Activated CD4-positive, alpha-beta T cell treated with anti-CD3 and anti-CD28 coated beads, Interleukin-2, amount 10 ng/mL, durations not matched to agents 7 days and 5 days (primary cell): Measurements from ENCODE around the gene SYTL2. TPM values are rescaled to one million over a fixed set of nuclear protein-coding genes. Genes with fewer than 3 reads are reported as not detected.

Experiments used
- CTCF ChIA-PET: fragments of 350-600 bp; sonication (Branson Sonifier 250); formaldehyde crosslinking; loops from one replicate; lab custom pipeline; 2021; ENCODE audit warnings: antibody characterized with exemption; lab: Charles Lee
- POLR2A ChIA-PET: fragments of 350-600 bp; sonication (Branson Sonifier 250); formaldehyde crosslinking; loops from one replicate; lab custom pipeline; 2021; ENCODE audit warnings: antibody characterized with exemption; lab: Charles Lee
- DNase-seq: peaks from one replicate; pipeline ENCODE4 v3.0.0-alpha.2; 2020
- H3K27ac Mint-ChIP-seq: one replicate; pipeline ENCODE4 v1.8.0; 2021; ENCODE audit warnings: mild to moderate bottlenecking, moderate library complexity, mixed read lengths
- H3K27me3 Mint-ChIP-seq: one replicate; pipeline ENCODE4 v1.8.0; 2021; ENCODE audit warnings: mixed read lengths
- H3K36me3 Mint-ChIP-seq: one replicate; pipeline ENCODE4 v1.8.0; 2021; ENCODE audit warnings: low read depth, mixed read lengths
- H3K4me1 Mint-ChIP-seq: one replicate; pipeline ENCODE4 v1.8.0; 2021; ENCODE audit warnings: mixed read lengths
- H3K4me3 Mint-ChIP-seq: one replicate; pipeline ENCODE4 v1.8.0; 2021; ENCODE audit warnings: mild to moderate bottlenecking, moderate library complexity, mixed read lengths
- H3K9me3 Mint-ChIP-seq: one replicate; pipeline ENCODE4 v1.8.0; 2021; ENCODE audit warnings: mixed read lengths
- total RNA-seq, 2 experiments: library from RNA; stranded (reverse); gene quantifications; one replicate each; pipeline ENCODE4 v1.2.3, GENCODE V29; 2021

Gene SYTL2
- total RNA-seq, 2 experiments from 2014 or later = 43.5 to 45.6 TPM

GRCh38 chr11:85768473-85769146 is 42.3 kb downstream of the SYTL2 start:
- no peaks in the 10 kb centered on the region for H3K27me3 Mint-ChIP-seq
- peaks cover 10% of the 10 kb centered on the region for H3K9me3 Mint-ChIP-seq
- no peak for DNase-seq
- H3K4me1 Mint-ChIP-seq = peaks cover 24% of the 10 kb centered on the region
- no peak overlapping the region for H3K4me3 Mint-ChIP-seq
- CTCF ChIA-PET = interaction anchor here (0.9 to 2.3 kb wide), 3 partner anchors 9 to 15 kb away, joined by 3 to 5 read pairs (median 3); no protein-coding TSS in a partner anchor
- peaks cover 23% of the 10 kb centered on the region for H3K36me3 Mint-ChIP-seq
- no peak overlapping the region for H3K27ac Mint-ChIP-seq
- POLR2A ChIA-PET = no interaction called here

- ChIA-PET CTCF (interaction anchor here (1.0 kb wide), 1 partner anchor 8 kb away, joined by 3 read pairs; no protein-coding TSS in a partner anchor), POLR2A (no interaction called here)
- no peaks in the 10 kb centered on the region for H3K27me3 Mint-ChIP-seq
- peaks cover 15% of the 10 kb centered on the region for H3K9me3 Mint-ChIP-seq
- H3K4me1 Mint-ChIP-seq = peaks cover 26% of the 10 kb centered on the region
- DNase-seq = no peak
- H3K4me3 Mint-ChIP-seq = no peak overlapping the region
- no peak overlapping the region for H3K27ac Mint-ChIP-seq
- H3K36me3 Mint-ChIP-seq = peaks cover 25% of the 10 kb centered on the region
Observed at GRCh38 chr11:85767246-85767945, 43.5 kb downstream of the SYTL2 start.

GRCh38 chr11:85766721-85767161 is 44.2 kb downstream of the SYTL2 start:
- peaks cover 29% of the 10 kb centered on the region for H3K36me3 Mint-ChIP-seq
- no peak overlapping the region for H3K27ac Mint-ChIP-seq
- H3K4me1 Mint-ChIP-seq = peaks cover 28% of the 10 kb centered on the region
- peaks cover 15% of the 10 kb centered on the region for H3K9me3 Mint-ChIP-seq
- H3K27me3 Mint-ChIP-seq = no peaks in the 10 kb centered on the region
- H3K4me3 Mint-ChIP-seq = no peak overlapping the region
- POLR2A ChIA-PET = no interaction called here
- CTCF ChIA-PET = interaction anchor here (0.7 kb wide), 1 partner anchor 14 kb away, joined by 4 read pairs; no protein-coding TSS in a partner anchor
- DNase-seq = no peak

- POLR2A ChIA-PET = no interaction called here
- H3K27ac Mint-ChIP-seq = no peak overlapping the region
- no peak for DNase-seq
- peaks cover 37% of the 10 kb centered on the region for H3K4me1 Mint-ChIP-seq
- CTCF ChIA-PET = interaction anchor here (1.4 kb wide), 1 partner anchor 10 kb away, joined by 7 read pairs; no protein-coding TSS in a partner anchor
- H3K36me3 Mint-ChIP-seq = peaks cover 27% of the 10 kb centered on the region
- no peak overlapping the region for H3K4me3 Mint-ChIP-seq
- H3K9me3 Mint-ChIP-seq = peaks cover 11% of the 10 kb centered on the region
- H3K27me3 Mint-ChIP-seq = no peaks in the 10 kb centered on the region
Observed at GRCh38 chr11:85764796-85765195, 46.1 kb downstream of the SYTL2 start.

- DNase-seq = no peak
- H3K27me3 Mint-ChIP-seq = no peaks in the 10 kb centered on the region
- H3K27ac Mint-ChIP-seq = no peak overlapping the region
- H3K36me3 Mint-ChIP-seq = peaks cover 41% of the 10 kb centered on the region
- H3K9me3 Mint-ChIP-seq = peaks cover 7% of the 10 kb centered on the region
- no peak overlapping the region for H3K4me3 Mint-ChIP-seq
- ChIA-PET CTCF (interaction anchor here (1.4 to 2.2 kb wide), 4 partner anchors 9 to 16 kb away, joined by 3 to 9 read pairs (median 4); no protein-coding TSS in a partner anchor), POLR2A (no interaction called here)
- H3K4me1 Mint-ChIP-seq = peaks cover 44% of the 10 kb centered on the region
Observed at GRCh38 chr11:85762226-85762625, 48.7 kb downstream of the SYTL2 start.

- H3K4me3 Mint-ChIP-seq = no peak overlapping the region
- H3K4me1 Mint-ChIP-seq = peaks cover 60% of the 10 kb centered on the region
- H3K36me3 Mint-ChIP-seq = peaks cover 55% of the 10 kb centered on the region
- H3K9me3 Mint-ChIP-seq = peaks cover 13% of the 10 kb centered on the region
- DNase-seq = no peak
- H3K27me3 Mint-ChIP-seq = no peaks in the 10 kb centered on the region
- POLR2A ChIA-PET = no interaction called here
- CTCF ChIA-PET = interaction anchor here (0.7 kb wide), 1 partner anchor 8 kb away, joined by 3 read pairs; no protein-coding TSS in a partner anchor
- no peak overlapping the region for H3K27ac Mint-ChIP-seq
Observed at GRCh38 chr11:85759915-85760314, 51.0 kb downstream of the SYTL2 start.

GRCh38 chr11:85758480-85759039 is 52.4 kb downstream of the SYTL2 start:
- H3K27me3 Mint-ChIP-seq = no peaks in the 10 kb centered on the region
- ChIA-PET CTCF (interaction anchor here (0.7 to 1.2 kb wide), 2 partner anchors 10 to 107 kb away, joined by 3 read pairs; no protein-coding TSS in a partner anchor), POLR2A (no interaction called here)
- H3K27ac Mint-ChIP-seq = peak overlapping the region; percentile 75
- no peak overlapping the region for H3K4me3 Mint-ChIP-seq
- peaks cover 10% of the 10 kb centered on the region for H3K9me3 Mint-ChIP-seq
- DNase-seq = no peak
- peaks cover 56% of the 10 kb centered on the region for H3K36me3 Mint-ChIP-seq
- peaks cover 70% of the 10 kb centered on the region for H3K4me1 Mint-ChIP-seq

GRCh38 chr11:85758026-85758425 is 52.9 kb downstream of the SYTL2 start:
- Mint-ChIP-seq H3K9me3 (peaks cover 9% of the 10 kb centered on the region), H3K27me3 (no peaks in the 10 kb centered on the region), H3K27ac (no peak overlapping the region), H3K4me3 (no peak overlapping the region), H3K36me3 (peaks cover 58% of the 10 kb centered on the region), H3K4me1 (peaks cover 75% of the 10 kb centered on the region)
- ChIA-PET CTCF (no interaction called here), POLR2A (no interaction called here)
- DNase-seq = no peak

GRCh38 chr11:85756401-85757200 is 54.3 kb downstream of the SYTL2 start:
- Mint-ChIP-seq H3K4me3 (peak overlapping the region; percentile 7), H3K36me3 (peaks cover 58% of the 10 kb centered on the region), H3K27ac (peak overlapping the region; percentile 83), H3K4me1 (peaks cover 83% of the 10 kb centered on the region), H3K9me3 (peaks cover 5% of the 10 kb centered on the region), H3K27me3 (no peaks in the 10 kb centered on the region)
- ChIA-PET CTCF (interaction anchor here (0.6 to 1.8 kb wide), 4 partner anchors 13 to 46 kb away, joined by 3 to 5 read pairs (median 3); no protein-coding TSS in a partner anchor), POLR2A (interaction anchor here (0.5 kb wide), 1 partner anchor 56 kb away, joined by 3 read pairs; no protein-coding TSS in a partner anchor)
- peak; percentile 55 for DNase-seq

- POLR2A ChIA-PET = no interaction called here
- DNase-seq = no peak
- CTCF ChIA-PET = interaction anchor here (1.8 kb wide), 1 partner anchor 14 kb away, joined by 5 read pairs; no protein-coding TSS in a partner anchor
- no peaks in the 10 kb centered on the region for H3K27me3 Mint-ChIP-seq
- peaks cover 89% of the 10 kb centered on the region for H3K4me1 Mint-ChIP-seq
- H3K27ac Mint-ChIP-seq = peak overlapping the region; percentile 83
- peaks cover 64% of the 10 kb centered on the region for H3K36me3 Mint-ChIP-seq
- H3K9me3 Mint-ChIP-seq = peaks cover 5% of the 10 kb centered on the region
- no peak overlapping the region for H3K4me3 Mint-ChIP-seq
Observed at GRCh38 chr11:85755701-85756100, 55.2 kb downstream of the SYTL2 start.

- POLR2A ChIA-PET = no interaction called here
- Mint-ChIP-seq H3K4me3 (no peak overlapping the region), H3K9me3 (peaks cover 5% of the 10 kb centered on the region), H3K4me1 (peaks cover 90% of the 10 kb centered on the region), H3K27me3 (no peaks in the 10 kb centered on the region), H3K27ac (peak overlapping the region; percentile 83), H3K36me3 (peaks cover 69% of the 10 kb centered on the region)
- DNase-seq = no peak
- CTCF ChIA-PET = no interaction called here
Observed at GRCh38 chr11:85755285-85755684, 55.7 kb downstream of the SYTL2 start.
